GM18499 (cell line): Measurements from ENCODE around the gene GATA3.

Source experiments
- ATAC-seq: cut with Tn5 transposase; IDR thresholded peaks from one replicate; pipeline ENCODE4 v1.9.1; 2021; ENCODE audit warnings: moderate number of reproducible peaks; ENCODE audit not compliant: insufficient read depth, unreplicated experiment

Gene GATA3

DNA sequence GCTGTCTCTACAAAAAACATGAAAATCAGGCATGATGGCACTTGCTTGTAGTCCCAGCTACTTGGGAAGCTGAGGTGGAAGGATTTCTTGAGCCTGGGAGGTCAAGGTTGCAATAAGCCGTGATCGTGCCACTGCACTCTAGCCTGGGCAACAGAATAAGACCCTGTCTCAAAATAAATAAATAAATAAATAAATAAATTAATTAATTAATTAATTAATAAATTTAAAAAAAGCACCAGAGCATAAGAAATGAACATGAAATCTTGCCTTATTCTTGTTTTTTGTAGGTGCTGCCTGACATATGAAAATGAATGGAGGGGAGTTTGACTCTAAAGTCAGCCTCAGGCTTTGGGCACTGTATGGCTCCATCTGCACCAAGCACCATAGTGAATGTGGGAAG, 69.9 kb downstream of the GATA3 start:
- no peak for ATAC-seq
